ENCODE results near the gene ZCCHC3.

DNA sequence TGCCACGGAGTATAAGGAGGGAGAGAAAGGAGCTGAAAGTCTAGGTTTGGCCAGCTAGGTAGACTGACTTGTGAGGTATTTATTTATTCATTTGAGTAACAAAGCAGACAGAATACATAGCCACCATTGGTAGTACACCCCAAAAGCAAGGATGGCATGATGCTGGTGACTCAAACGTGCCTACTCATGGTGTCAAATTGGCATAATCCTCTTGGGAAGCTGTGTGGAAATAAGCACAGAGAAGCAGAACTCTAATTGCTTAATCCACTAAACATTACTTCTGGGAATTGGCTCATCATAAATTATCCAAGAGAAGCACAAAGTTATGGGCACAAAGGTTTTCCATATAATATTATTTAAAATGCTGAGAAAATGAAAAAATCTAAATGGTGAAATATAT lies 37.4 kb upstream of the ZCCHC3 start:
- TF ChIP-seq, protein P1, sequence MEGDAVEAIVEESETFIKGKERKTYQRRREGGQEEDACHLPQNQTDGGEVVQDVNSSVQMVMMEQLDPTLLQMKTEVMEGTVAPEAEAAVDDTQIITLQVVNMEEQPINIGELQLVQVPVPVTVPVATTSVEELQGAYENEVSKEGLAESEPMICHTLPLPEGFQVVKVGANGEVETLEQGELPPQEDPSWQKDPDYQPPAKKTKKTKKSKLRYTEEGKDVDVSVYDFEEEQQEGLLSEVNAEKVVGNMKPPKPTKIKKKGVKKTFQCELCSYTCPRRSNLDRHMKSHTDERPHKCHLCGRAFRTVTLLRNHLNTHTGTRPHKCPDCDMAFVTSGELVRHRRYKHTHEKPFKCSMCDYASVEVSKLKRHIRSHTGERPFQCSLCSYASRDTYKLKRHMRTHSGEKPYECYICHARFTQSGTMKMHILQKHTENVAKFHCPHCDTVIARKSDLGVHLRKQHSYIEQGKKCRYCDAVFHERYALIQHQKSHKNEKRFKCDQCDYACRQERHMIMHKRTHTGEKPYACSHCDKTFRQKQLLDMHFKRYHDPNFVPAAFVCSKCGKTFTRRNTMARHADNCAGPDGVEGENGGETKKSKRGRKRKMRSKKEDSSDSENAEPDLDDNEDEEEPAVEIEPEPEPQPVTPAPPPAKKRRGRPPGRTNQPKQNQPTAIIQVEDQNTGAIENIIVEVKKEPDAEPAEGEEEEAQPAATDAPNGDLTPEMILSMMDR (IDR thresholded peaks at IDR 0.05), result no peak
- TF ChIP-seq, protein P2, sequence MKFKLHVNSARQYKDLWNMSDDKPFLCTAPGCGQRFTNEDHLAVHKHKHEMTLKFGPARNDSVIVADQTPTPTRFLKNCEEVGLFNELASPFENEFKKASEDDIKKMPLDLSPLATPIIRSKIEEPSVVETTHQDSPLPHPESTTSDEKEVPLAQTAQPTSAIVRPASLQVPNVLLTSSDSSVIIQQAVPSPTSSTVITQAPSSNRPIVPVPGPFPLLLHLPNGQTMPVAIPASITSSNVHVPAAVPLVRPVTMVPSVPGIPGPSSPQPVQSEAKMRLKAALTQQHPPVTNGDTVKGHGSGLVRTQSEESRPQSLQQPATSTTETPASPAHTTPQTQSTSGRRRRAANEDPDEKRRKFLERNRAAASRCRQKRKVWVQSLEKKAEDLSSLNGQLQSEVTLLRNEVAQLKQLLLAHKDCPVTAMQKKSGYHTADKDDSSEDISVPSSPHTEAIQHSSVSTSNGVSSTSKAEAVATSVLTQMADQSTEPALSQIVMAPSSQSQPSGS (CRISPR knock-in tag; IDR thresholded peaks at IDR 0.05; ENCODE audit: borderline replicate concordance, low read depth), result no peak

Data from WTC11 (cell line).